Duodenal mucosa (tissue), 2 donors: Measurements from ENCODE around the gene LSM7.

ENCODE experiments used
- H3K27ac ChIP-seq: one replicate; pipeline ENCODE4 v1.7.0; 2013; ENCODE audit warnings: low read depth, low read length
- H3K27me3 ChIP-seq, 2 donors: one replicate each; pipeline ENCODE4 v1.7.0; 2013; ENCODE audit warnings: low read length in 2 of 2, control low read depth in 1 of 2; ENCODE audit not compliant: insufficient read depth in 2 of 2, control insufficient read depth in 1 of 2
- H3K36me3 ChIP-seq, 2 donors: one replicate each; pipeline ENCODE4 v1.7.0; 2013; ENCODE audit warnings: low read length in 2 of 2, control low read depth in 1 of 2; ENCODE audit not compliant: insufficient read depth in 2 of 2, control insufficient read depth in 1 of 2
- H3K4me1 ChIP-seq, 2 donors: one replicate each; pipeline ENCODE4 v1.7.0; 2013; ENCODE audit warnings: low read length in 2 of 2, control low read depth in 1 of 2; ENCODE audit not compliant: insufficient read depth in 2 of 2, control insufficient read depth in 1 of 2
- H3K4me3 ChIP-seq, 2 donors: one replicate each; pipeline ENCODE4 v1.7.0; 2013; ENCODE audit warnings: low read length in 2 of 2, low read depth in 1 of 2
- H3K9ac ChIP-seq, 2 donors: one replicate each; pipeline ENCODE4 v1.7.0; 2013; ENCODE audit warnings: low read length in 2 of 2, low read depth in 1 of 2
- H3K9me3 ChIP-seq, 2 donors: one replicate each; pipeline ENCODE4 v1.7.0; 2013; ENCODE audit warnings: low read length in 2 of 2, control low read depth in 1 of 2; ENCODE audit not compliant: control insufficient read depth in 1 of 2

Gene LSM7

DNA sequence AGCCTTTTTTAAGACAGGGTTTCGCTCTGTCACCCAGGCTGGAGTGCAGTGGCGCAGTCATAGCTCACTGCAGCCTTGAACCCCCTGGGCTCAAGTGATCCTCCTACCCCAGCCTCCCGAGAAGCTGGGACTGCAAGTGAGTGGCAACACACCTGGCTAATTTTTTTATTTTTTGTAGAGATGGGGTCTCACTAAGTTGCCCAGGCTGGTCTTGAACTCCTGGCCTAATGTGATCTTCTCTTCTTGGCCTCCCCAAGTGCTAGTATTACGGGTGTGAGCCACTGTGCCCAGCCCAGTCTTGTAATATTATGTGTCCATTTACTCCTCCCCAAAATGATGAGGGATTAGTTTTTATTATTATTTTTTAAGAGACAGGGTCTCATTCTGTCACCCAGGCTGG, 17.3 kb downstream of the LSM7 start:
- Histone ChIP-seq H3K9me3 (peaks cover 0 to 3% of the 10 kb centered on the region in 2 donors), H3K36me3 (no peaks in the 10 kb centered on the region), H3K4me3 (no peak overlapping the region), H3K9ac (no peak overlapping the region), H3K4me1 (no peaks in the 10 kb centered on the region), H3K27ac (no peak overlapping the region), H3K27me3 (peaks cover 21 to 31% of the 10 kb centered on the region in 2 donors)

DNA sequence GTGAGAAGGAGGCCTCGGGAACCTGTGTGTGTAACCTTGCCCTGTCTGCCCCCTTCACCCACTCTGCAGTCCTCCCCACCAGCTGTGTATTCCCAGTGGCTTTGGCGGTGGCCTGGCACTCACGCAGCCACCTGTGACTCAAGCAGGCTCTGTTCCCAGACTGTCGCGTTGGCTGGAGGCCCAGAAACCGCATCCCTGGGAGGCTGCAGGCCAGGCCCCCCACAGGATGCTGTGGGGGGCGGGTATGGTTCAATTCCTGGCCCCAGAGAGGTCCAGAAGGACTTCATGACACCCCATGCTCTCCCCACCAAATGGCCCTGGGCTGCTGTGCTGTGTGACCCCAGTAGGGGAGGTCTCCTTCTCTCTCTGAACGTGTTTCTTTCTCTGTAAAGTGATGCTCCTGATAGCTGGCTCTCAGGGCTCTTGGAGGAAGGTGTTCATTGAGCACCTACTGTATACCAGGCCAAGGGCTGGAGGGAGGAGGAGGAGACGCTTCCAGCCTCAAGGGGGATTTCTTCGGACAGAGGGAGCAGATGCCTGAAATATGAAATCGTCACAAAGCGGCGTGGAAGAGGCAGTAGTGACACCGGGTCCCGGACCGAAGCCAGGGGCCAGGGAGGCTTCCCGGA, 18.5 kb downstream of the LSM7 start:
- Histone ChIP-seq H3K36me3 (no peaks in the 10 kb centered on the region), H3K27ac (no peak overlapping the region), H3K9me3 (peaks cover 0 to 2% of the 10 kb centered on the region in 2 donors), H3K9ac (no peak overlapping the region), H3K4me1 (peaks cover 3 to 5% of the 10 kb centered on the region in 2 donors), H3K27me3 (peaks cover 24 to 31% of the 10 kb centered on the region in 2 donors), H3K4me3 (no peak overlapping the region)

- Histone ChIP-seq H3K9ac (no peak within 1 kb of the TSS), H3K27ac (no peak within 1 kb of the TSS), H3K4me3 (no peak within 1 kb of the TSS), H3K36me3 (no peaks in the 10 kb centered on the region), H3K27me3 (peaks cover 24 to 34% of the 10 kb centered on the region in 2 donors), H3K9me3 (no peaks in the 10 kb centered on the region), H3K4me1 (peaks cover 3 to 8% of the 10 kb centered on the region in 2 donors)
Measured at GRCh38 chr19:2308114-2308556, 20.3 kb downstream of the LSM7 start, which contains the start of gene LINGO3. Gene LINGO3, minus strand, starts transcription at chr19:2308154. Its CDS starts 16,378 bp downstream, at chr19:2291776.

DNA sequence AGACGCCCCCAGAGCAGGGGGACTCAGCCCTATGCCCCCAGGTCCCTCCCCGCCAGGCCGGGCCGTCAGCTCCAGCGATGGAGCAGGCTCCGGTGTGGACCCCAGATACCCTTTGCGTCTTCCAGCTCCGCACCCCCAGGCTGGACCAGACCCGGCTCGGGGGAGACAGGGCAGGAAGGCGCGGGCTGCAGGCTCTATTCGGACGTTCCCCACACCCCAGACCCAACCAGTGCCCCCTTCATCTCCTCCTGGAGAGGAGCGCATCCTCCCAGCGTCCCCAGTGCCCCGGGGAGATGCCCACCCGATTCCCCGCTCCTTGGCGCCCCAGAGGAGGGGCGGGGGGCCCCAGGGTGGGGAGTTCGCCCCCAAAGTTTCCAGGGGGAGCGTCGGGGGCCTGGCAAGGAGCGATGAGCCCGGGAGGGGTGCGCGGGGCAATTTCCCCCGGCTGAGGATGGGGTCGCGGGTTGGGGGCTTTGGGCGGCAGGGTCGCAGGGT, 20.8 kb downstream of the LSM7 start:
- no peak overlapping the region for H3K27ac ChIP-seq
- H3K9me3 ChIP-seq: no peaks in the 10 kb centered on the region
- H3K36me3 ChIP-seq: no peaks in the 10 kb centered on the region
- H3K4me3 ChIP-seq: no peak overlapping the region
- H3K4me1 ChIP-seq: peaks cover 3 to 10% of the 10 kb centered on the region in 2 donors
- no peak overlapping the region for H3K9ac ChIP-seq
- H3K27me3 ChIP-seq: peaks cover 24 to 35% of the 10 kb centered on the region in 2 donors

DNA sequence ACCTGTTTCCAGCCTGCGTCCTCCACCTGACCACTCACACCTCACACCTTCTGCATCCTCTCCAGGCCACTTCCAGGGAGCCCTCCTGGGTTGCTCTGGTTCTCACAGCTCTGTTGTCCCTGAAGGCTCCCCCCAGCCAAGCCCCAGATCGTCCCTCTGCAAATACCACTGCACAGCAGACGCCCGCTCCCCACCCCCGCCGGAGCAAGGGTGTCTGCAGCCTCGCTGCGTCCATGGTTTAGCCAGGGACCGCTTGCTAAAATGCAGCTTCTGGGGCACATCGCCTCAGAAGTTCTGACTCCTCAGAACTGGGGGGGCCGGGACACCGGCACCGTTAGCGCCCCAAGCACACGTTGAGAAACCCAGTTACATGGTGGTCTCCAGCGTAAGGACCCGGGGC, 21.4 kb downstream of the LSM7 start:
- H3K4me1 ChIP-seq: peaks cover 3 to 11% of the 10 kb centered on the region in 2 donors
- peaks cover 24 to 31% of the 10 kb centered on the region in 2 donors for H3K27me3 ChIP-seq
- H3K4me3 ChIP-seq: no peak overlapping the region
- H3K9me3 ChIP-seq: no peaks in the 10 kb centered on the region
- no peak overlapping the region for H3K9ac ChIP-seq
- no peaks in the 10 kb centered on the region for H3K36me3 ChIP-seq
- H3K27ac ChIP-seq: no peak overlapping the region

DNA sequence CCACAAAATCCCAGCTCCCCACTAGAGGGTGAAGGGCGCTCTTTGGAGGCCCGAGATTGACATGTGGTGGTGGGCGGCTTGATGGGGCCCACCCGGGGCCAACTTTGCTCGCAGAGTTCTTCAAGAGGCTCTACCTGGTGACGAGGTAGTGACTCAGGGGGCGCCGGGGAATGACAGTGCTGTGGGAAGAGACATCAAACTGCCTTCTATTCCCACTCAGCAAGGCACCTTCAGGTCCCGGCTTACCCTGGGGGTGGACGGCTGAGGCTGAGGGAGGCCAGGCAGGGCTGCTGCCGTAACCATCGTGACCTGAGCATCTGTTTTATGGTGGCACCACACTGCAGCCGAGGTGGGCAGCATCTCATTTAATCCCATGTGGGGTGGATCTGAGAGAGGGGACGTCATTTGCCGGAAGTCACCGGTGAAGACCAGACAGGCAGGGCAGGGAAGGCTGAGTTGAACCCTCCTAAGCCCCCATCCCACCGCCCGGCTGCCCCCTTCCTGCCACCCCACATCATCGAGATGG, 22.0 kb downstream of the LSM7 start:
- peaks cover 24 to 31% of the 10 kb centered on the region in 2 donors for H3K27me3 ChIP-seq
- no peak overlapping the region for H3K4me3 ChIP-seq
- H3K36me3 ChIP-seq: no peaks in the 10 kb centered on the region
- no peak overlapping the region for H3K27ac ChIP-seq
- H3K9me3 ChIP-seq: no peaks in the 10 kb centered on the region
- no peak overlapping the region for H3K9ac ChIP-seq
- H3K4me1 ChIP-seq: peaks cover 3 to 11% of the 10 kb centered on the region in 2 donors

- Histone ChIP-seq H3K4me1 (peaks cover 3 to 11% of the 10 kb centered on the region in 2 donors), H3K9ac (no peak overlapping the region), H3K27me3 (peaks cover 24 to 31% of the 10 kb centered on the region in 2 donors)
Measured at GRCh38 chr19:2305452-2306280, 22.7 kb downstream of the LSM7 start.

GRCh38 chr19:2303211-2303798, 25.1 kb downstream of the LSM7 start:
- Histone ChIP-seq H3K36me3 (no peaks in the 10 kb centered on the region), H3K9ac (no peak overlapping the region), H3K4me1 (peaks cover 3 to 11% of the 10 kb centered on the region in 2 donors), H3K27me3 (peaks cover 14 to 21% of the 10 kb centered on the region in 2 donors), H3K9me3 (no peaks in the 10 kb centered on the region), H3K4me3 (no peak overlapping the region), H3K27ac (no peak overlapping the region)

More at GRCh38 chr19:2305452-2306280, 22.7 kb downstream of the LSM7 start:
- H3K4me3 ChIP-seq: no peak overlapping the region
- H3K9me3 ChIP-seq: no peaks in the 10 kb centered on the region
- H3K36me3 ChIP-seq: no peaks in the 10 kb centered on the region
- H3K27ac ChIP-seq: no peak overlapping the region

- Histone ChIP-seq H3K4me3 (no peak overlapping the region), H3K4me1 (peaks cover 3 to 11% of the 10 kb centered on the region in 2 donors), H3K9ac (no peak overlapping the region), H3K27ac (no peak overlapping the region), H3K9me3 (no peaks in the 10 kb centered on the region), H3K27me3 (peaks cover 13 to 18% of the 10 kb centered on the region in 2 donors), H3K36me3 (no peaks in the 10 kb centered on the region)
Measured at GRCh38 chr19:2302319-2303210, 25.8 kb downstream of the LSM7 start.
